Spleen (tissue), 11 donors: ENCODE results near the gene IFI30. TPM values are rescaled to one million over a fixed set of nuclear protein-coding genes. Genes with fewer than 3 reads are reported as not detected.
A peak's percentile ranks its signal among the peaks of the same experiment; 100 is the strongest.

ENCODE experiments used
- DNase-seq: peaks from one replicate; pipeline ENCODE4 v3.0.0-alpha.2; 2020
- H3K27ac ChIP-seq, 8 donors: fragments of 200-600 bp; sonication (generic) in 7 of 8; 1 replicate in 4 of 8; 2 replicates in 4 of 8; pipeline versions ENCODE4 v1.5.0 to v1.8.0; 2016 to 2021; ENCODE audit warnings: inconsistent platforms in 4 of 8, mild to moderate bottlenecking in 4 of 8, moderate library complexity in 1 of 8
- H3K27me3 ChIP-seq, 7 donors: fragments of 200-600 bp; sonication (generic) in 6 of 7; replicated peaks in 1 of 7; 1 replicate in 4 of 7; 2 replicates in 3 of 7; pipeline versions ENCODE4 v1.5.0 to v1.8.0; 2016 to 2021; ENCODE audit warnings: inconsistent platforms in 3 of 7, mild to moderate bottlenecking in 1 of 7
- H3K36me3 ChIP-seq, 6 donors: fragments of 200-600 bp; sonication (generic) in 5 of 6; 1 replicate in 4 of 6; 2 replicates in 2 of 6; pipeline versions ENCODE4 v1.5.0 to v1.8.0; 2016 to 2021; ENCODE audit warnings: inconsistent platforms in 2 of 6
- H3K4me1 ChIP-seq, 6 donors: fragments of 200-600 bp; sonication (generic) in 5 of 6; 1 replicate in 3 of 6; 2 replicates in 3 of 6; pipeline versions ENCODE4 v1.5.0 to v1.8.0; 2016 to 2021; ENCODE audit warnings: inconsistent platforms in 3 of 6
- H3K4me3 ChIP-seq, 8 donors: fragments of 200-600 bp; sonication (generic) in 7 of 8; 1 replicate in 4 of 8; 2 replicates in 4 of 8; pipeline versions ENCODE4 v1.5.0 to v1.8.0; 2016 to 2021; ENCODE audit warnings: inconsistent platforms in 4 of 8, mild to moderate bottlenecking in 4 of 8, moderate library complexity in 2 of 8
- H3K9me3 ChIP-seq, 8 donors: fragments of 200-600 bp; sonication (generic) in 7 of 8; 1 replicate in 4 of 8; 2 replicates in 4 of 8; pipeline versions ENCODE4 v1.5.0 to v1.8.0; 2016 to 2021; ENCODE audit warnings: inconsistent platforms in 4 of 8
- POLR2A ChIP-seq, 3 donors: fragments of 450-650 bp; IDR thresholded peaks; one replicate each; pipeline ENCODE4 v1.5.1; 2017; ENCODE audit warnings: antibody characterized with exemption in 3 of 3, mild to moderate bottlenecking in 1 of 3
- POLR2AphosphoS5 ChIP-seq, 3 donors: sonication (generic); formaldehyde crosslinking; IDR thresholded peaks; one replicate each; pipeline ENCODE4 v1.5.1; 2017; ENCODE audit warnings: antibody characterized with exemption in 3 of 3
- WGBS, 5 donors: extraction: QIAGEN DNeasy Blood & Tissue Kit in 3 of 5; methylation state at CpG; one replicate each; pipeline versions ENCODE4 v1.1.5 to v1.1.7; 2013 to 2018; 5-methylcytosine and 5-hydroxymethylcytosine counted together
- intact Hi-C: fragments of 100-400 bp; cut with DNase I; formaldehyde crosslinking; loops from one replicate; pipeline ENCODE4 v1.15.0; 2023; ENCODE audit warnings: low total_unique reads
- polyA plus RNA-seq, 3 donors: library from polyadenylated mRNA; stranded (reverse); fragments of 200-250 nt; gene quantifications; one replicate each; pipeline ENCODE4 v1.2.1, GENCODE V29; 2013
- total RNA-seq, 7 donors: library from RNA; depleted of rRNA in 3 of 7; stranded (reverse); fragments of >200 nt in 3 of 7; fragmentation: NEBNext Ultra II Directional in 4 of 7; extraction: Animal tissue kit (Norgen Biotek cat#: 25700) in 4 of 7; gene quantifications; one replicate each; pipeline versions ENCODE4 v1.1.0 to v1.2.1, GENCODE V29; 2016 to 2021
- TF ChIP-seq, protein P1 (sequence below), 11 experiments: fragments of 200-600 bp in 7 of 11; fragments of 450-650 bp in 4 of 11; sonication (generic) in 4 of 11; IDR thresholded peaks in 8 of 11; conservative IDR thresholded peaks in 3 of 11; 1 replicate in 7 of 11; 2 replicates in 4 of 11; pipeline versions ENCODE4 v1.4.0 to v1.8.0; 2016 to 2021; ENCODE audit warnings: antibody characterized with exemption in 11 of 11, inconsistent platforms in 4 of 11, mild to moderate bottlenecking in 1 of 11
- donor health status: healthy with polysubstance abuse.
- donor health status: DM: no; HTN: no; CAD: no; lungs with moderate emphysema.
- donor health status: DM: no; HTN: no; CAD: no.
- donor health status: Bipolar disorder and iron deficiency.
- donor health status: healthy.
- donor health status: DM: no; HTN: no; CAD: no.
- donor health status: DM: yes; HTN: yes; CAD: no.

IFI30 gene
- total and polyA plus RNA-seq, 10 donors = 206 to 475 (median 288) TPM

DNA sequence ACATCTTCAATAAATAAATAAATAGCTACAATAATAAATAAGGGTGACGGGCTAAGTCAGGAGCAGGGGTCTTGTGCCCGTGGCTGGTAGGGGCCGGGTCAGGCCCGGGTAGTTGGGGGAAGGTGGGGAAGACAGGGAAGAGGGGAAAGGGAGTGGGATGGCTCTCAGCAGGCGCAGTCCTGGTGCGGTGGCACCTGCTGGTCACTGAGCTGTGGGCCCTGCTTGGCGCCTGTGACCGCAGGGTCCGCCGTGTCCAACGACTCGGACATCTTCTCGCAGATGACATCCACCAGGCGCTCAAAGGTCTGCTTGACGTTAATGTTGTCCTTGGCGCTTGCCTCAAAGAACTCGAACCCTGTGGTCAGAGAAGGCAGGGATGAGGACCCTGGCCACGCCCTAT lies 23.7 kb downstream of the IFI30 start:
- 91 to 97% (median 92%) methylated on average over 15 to 18 of the region's 18 CpGs for WGBS, 5 donors
- intact Hi-C loops = no loop called here

DNA sequence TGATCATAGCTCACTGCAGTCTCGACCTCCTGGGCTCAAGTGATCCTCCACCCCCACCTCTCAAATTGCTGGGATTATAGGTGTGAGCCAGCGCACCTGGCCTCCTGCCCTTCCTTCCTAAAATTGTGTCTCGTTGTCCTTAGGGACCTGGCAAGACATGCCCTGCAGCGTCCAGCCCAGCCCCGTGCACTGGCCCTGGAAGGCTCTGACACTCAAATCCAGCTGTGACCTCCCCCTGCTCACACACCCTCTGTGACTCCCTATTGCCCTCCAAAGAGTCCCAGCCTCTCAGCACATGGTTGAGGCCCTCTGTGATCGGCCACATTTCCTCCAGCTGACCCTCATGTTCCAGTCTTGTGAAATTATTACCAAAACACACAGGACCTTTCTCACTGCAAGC lies 24.3 kb downstream of the IFI30 start:
- WGBS, 5 donors = 68 to 78% (median 75%) methylated on average over 6 of the region's 6 CpGs
- no peak for TF ChIP-seq POLR2AphosphoS5 (IDR thresholded peaks at IDR 0.05)
- TF ChIP-seq, protein P1, sequence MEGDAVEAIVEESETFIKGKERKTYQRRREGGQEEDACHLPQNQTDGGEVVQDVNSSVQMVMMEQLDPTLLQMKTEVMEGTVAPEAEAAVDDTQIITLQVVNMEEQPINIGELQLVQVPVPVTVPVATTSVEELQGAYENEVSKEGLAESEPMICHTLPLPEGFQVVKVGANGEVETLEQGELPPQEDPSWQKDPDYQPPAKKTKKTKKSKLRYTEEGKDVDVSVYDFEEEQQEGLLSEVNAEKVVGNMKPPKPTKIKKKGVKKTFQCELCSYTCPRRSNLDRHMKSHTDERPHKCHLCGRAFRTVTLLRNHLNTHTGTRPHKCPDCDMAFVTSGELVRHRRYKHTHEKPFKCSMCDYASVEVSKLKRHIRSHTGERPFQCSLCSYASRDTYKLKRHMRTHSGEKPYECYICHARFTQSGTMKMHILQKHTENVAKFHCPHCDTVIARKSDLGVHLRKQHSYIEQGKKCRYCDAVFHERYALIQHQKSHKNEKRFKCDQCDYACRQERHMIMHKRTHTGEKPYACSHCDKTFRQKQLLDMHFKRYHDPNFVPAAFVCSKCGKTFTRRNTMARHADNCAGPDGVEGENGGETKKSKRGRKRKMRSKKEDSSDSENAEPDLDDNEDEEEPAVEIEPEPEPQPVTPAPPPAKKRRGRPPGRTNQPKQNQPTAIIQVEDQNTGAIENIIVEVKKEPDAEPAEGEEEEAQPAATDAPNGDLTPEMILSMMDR (IDR thresholded peaks at IDR 0.05 in 8 of 11, conservative IDR thresholded peaks at IDR 0.05 in 3 of 11) = no peak
- TF ChIP-seq POLR2A (IDR thresholded peaks at IDR 0.05) = no peak
- Histone ChIP-seq H3K4me3 (no peak overlapping the region), H3K9me3 (no peaks in the 10 kb centered on the region), H3K4me1 (peaks cover 17 to 47% (median 26%) of the 10 kb centered on the region in 6 donors), H3K27me3 (peaks cover 0 to 3% (median 0%) of the 10 kb centered on the region in 7 donors), H3K27ac (no peak overlapping the region), H3K36me3 (peaks cover 0 to 70% (median 33%) of the 10 kb centered on the region in 6 donors)
- intact Hi-C loops = no loop called here
- no peak for DNase-seq

More for the DNA sequence above, 23.7 kb downstream of the IFI30 start:
- H3K4me1 ChIP-seq = peaks cover 12 to 43% (median 20%) of the 10 kb centered on the region in 6 donors
- no peak overlapping the region for H3K27ac ChIP-seq
- no peak overlapping the region for H3K4me3 ChIP-seq
- no peak for DNase-seq
- peaks cover 0 to 69% (median 33%) of the 10 kb centered on the region in 6 donors for H3K36me3 ChIP-seq
- no peak for TF ChIP-seq POLR2A (IDR thresholded peaks at IDR 0.05)
- TF ChIP-seq, protein P1 (IDR thresholded peaks at IDR 0.05 in 8 of 11, conservative IDR thresholded peaks at IDR 0.05 in 3 of 11) = no peak
- TF ChIP-seq POLR2AphosphoS5 (IDR thresholded peaks at IDR 0.05) = peak in 1 of 3 donors; percentile 4
- no peaks in the 10 kb centered on the region for H3K9me3 ChIP-seq
- H3K27me3 ChIP-seq = no peaks in the 10 kb centered on the region

DNA sequence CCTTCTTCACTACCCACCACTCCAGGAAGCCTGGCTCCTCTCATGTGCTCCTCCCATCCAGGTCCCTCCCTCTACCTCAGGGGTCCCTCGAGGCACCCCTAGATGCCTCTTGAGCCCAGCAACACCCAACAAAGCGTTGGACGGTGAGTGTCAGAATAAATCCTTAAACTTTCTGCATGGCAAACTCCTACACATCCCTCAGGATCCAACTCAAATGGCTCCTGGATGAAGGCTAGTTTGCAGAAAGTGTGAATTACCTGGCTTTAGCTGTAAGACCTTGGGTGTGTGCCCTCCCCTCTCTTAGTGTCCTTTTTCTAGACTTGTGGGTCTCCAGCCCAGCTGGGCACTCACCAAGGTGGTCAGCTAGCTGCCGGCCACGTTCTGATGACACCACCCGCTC lies 24.8 kb downstream of the IFI30 start:
- Histone ChIP-seq H3K36me3 (peaks cover 0 to 70% (median 33%) of the 10 kb centered on the region in 6 donors), H3K27me3 (peaks cover 0 to 6% (median 0%) of the 10 kb centered on the region in 7 donors), H3K27ac (no peak overlapping the region), H3K9me3 (no peaks in the 10 kb centered on the region), H3K4me3 (no peak overlapping the region), H3K4me1 (peaks cover 20 to 50% (median 30%) of the 10 kb centered on the region in 6 donors)
- TF ChIP-seq, protein P1 (IDR thresholded peaks at IDR 0.05 in 8 of 11, conservative IDR thresholded peaks at IDR 0.05 in 3 of 11) = no peak
- TF ChIP-seq POLR2AphosphoS5 (IDR thresholded peaks at IDR 0.05) (no peak), POLR2A (IDR thresholded peaks at IDR 0.05) (no peak)
- 85 to 97% (median 92%) methylated on average over 6 of the region's 6 CpGs for WGBS, 5 donors
- DNase-seq = no peak
- intact Hi-C loops = no loop called here

DNA sequence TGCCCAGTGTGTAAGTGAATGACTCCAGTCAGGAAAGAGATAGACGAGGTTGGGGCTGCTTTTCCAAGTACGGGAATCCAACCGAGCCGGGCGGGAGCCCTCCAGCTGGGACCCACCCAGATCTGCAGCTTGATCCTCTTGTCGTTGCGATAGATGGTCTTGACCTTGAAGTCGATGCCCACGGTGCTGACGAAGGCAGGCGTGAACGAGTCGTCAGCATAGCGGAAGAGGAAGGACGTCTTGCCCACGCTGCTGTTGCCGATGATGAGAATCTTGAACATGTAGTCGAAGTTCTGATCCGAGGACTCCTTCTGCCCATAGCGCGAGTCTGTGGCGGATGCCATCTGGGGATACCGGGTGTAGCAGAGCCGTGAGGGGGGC lies 28.8 kb downstream of the IFI30 start:
- Histone ChIP-seq H3K27me3 (peaks cover 0 to 6% (median 0%) of the 10 kb centered on the region in 7 donors), H3K4me1 (peaks cover 12 to 56% (median 31%) of the 10 kb centered on the region in 6 donors), H3K27ac (no peak overlapping the region), H3K4me3 (peak overlapping the region in 2 of 8 donors; percentile 87), H3K9me3 (no peaks in the 10 kb centered on the region), H3K36me3 (peaks cover 0 to 45% (median 19%) of the 10 kb centered on the region in 6 donors)
- DNase-seq = no peak
- whole genome bisulfite sequencing, 5 donors = 78 to 85% (median 81%) methylated on average over 17 to 24 of the region's 24 CpGs
- intact Hi-C loops = no loop called here
- TF ChIP-seq POLR2AphosphoS5 (IDR thresholded peaks at IDR 0.05) (no peak), POLR2A (IDR thresholded peaks at IDR 0.05) (no peak)
- TF ChIP-seq, protein P1 (IDR thresholded peaks at IDR 0.05 in 8 of 11, conservative IDR thresholded peaks at IDR 0.05 in 3 of 11) = no peak
